HepG2 (cell line): Measurements from ENCODE around the gene ALX4. TPM values are rescaled to one million over a fixed set of nuclear protein-coding genes. Genes with fewer than 3 reads are reported as not detected.

Source experiments
- ATAC-seq: fragments of 200-7000 bp; cut with Tn5 transposase; 3 replicates; pipeline ENCODE4 v1.9.1; 2020; ENCODE audit warnings: mild to moderate bottlenecking, moderate library complexity
- BruUV-seq: library from RNA; stranded (reverse); fragments of 400-500 nt; replicated peaks from 2 replicates; lab custom pipeline; 2021; lab: Mats Ljungman, UMichigan
- CTCF ChIA-PET: fragments of 300-600 bp; formaldehyde crosslinking; extraction: SDS; loops from one replicate; lab custom pipeline; 2021; ENCODE audit warnings: low total read pairs, inconsistent platforms, low intra/inter-chr PET ratio; lab: Yijun Ruan, JAX
- POLR2A ChIA-PET: fragments of 350-600 bp; sonication (Branson Sonifier 250); formaldehyde crosslinking; loops from one replicate; lab custom pipeline; 2020; ENCODE audit warnings: antibody characterized with exemption, inconsistent platforms; lab: Yijun Ruan, JAX
- DNase-seq: peaks from one replicate; pipeline ENCODE4 v3.0.0-alpha.2; 2015; ENCODE audit warnings: low spot score
- FAIRE-seq: peaks from 3 replicates; lab custom pipeline; 2011; peaks lifted over from hg19 to GRCh38; lab: Jason Lieb, UNC
- H2AFZ ChIP-seq: one replicate; pipeline ENCODE4 v1.6.1; 2011; ENCODE audit warnings: low read length, inconsistent platforms
- H3K27ac ChIP-seq: fragments of 300-600 bp; 3 replicates; pipeline ENCODE4 v1.8.0; 2011; ENCODE audit warnings: mixed run types, mild to moderate bottlenecking, mixed read lengths, low read length, inconsistent platforms; ENCODE audit not compliant: insufficient read depth; ENCODE audit errors: extremely low read length
- H3K27me3 ChIP-seq, 2 experiments: fragments of 200-600 bp in 1 of 2; 2 replicates in 1 of 2; 3 replicates in 1 of 2; pipeline versions ENCODE4 v1.6.0 to v1.8.0; 2011; ENCODE audit warnings: low read length in 2 of 2, mild to moderate bottlenecking in 2 of 2, moderate library complexity in 2 of 2, inconsistent platforms in 1 of 2; ENCODE audit not compliant: insufficient read depth in 2 of 2, control insufficient read depth in 1 of 2
- H3K36me3 ChIP-seq, 2 experiments: fragments of 200-600 bp in 1 of 2; replicated peaks in 1 of 2; 2 replicates in 1 of 2; 3 replicates in 1 of 2; pipeline versions ENCODE4 v1.5.1 to v1.8.0; 2011; ENCODE audit warnings: low read length in 2 of 2, inconsistent platforms in 1 of 2; ENCODE audit not compliant: insufficient read depth in 2 of 2, control insufficient read depth in 1 of 2
- H3K4me1 ChIP-seq: 2 replicates; pipeline ENCODE4 v1.5.1; 2012; ENCODE audit warnings: low read length, inconsistent platforms; ENCODE audit not compliant: insufficient read depth
- H3K4me2 ChIP-seq: 2 replicates; pipeline ENCODE4 v1.6.0; 2011; ENCODE audit warnings: low read depth, low read length, inconsistent platforms
- H3K4me3 ChIP-seq, 3 experiments: fragments of 200-600 bp in 1 of 3; sonication (generic), shearing (Covaris generic) in 1 of 3; replicated peaks in 1 of 3; 2 replicates each; pipeline ENCODE4 v1.5.1; 2011 to 2016; ENCODE audit warnings: low read length in 3 of 3, inconsistent platforms in 2 of 3, low read depth in 2 of 3, mild to moderate bottlenecking in 2 of 3, control low read depth in 1 of 3, mixed read lengths in 1 of 3; ENCODE audit not compliant: insufficient read depth in 1 of 3
- H3K79me2 ChIP-seq: one replicate; pipeline ENCODE4 v1.6.1; 2011; ENCODE audit warnings: low read length, inconsistent platforms; ENCODE audit not compliant: insufficient read depth
- H3K9ac ChIP-seq: 2 replicates; pipeline ENCODE4 v1.6.0; 2011; ENCODE audit warnings: mild to moderate bottlenecking, low read depth, low read length, inconsistent platforms; ENCODE audit not compliant: insufficient read depth
- H3K9me3 ChIP-seq: 2 replicates; pipeline ENCODE4 v1.5.1; 2012; ENCODE audit warnings: mild to moderate bottlenecking, low read length
- H4K20me1 ChIP-seq: 2 replicates; pipeline ENCODE4 v1.6.0; 2011; ENCODE audit warnings: inconsistent platforms, mild to moderate bottlenecking, low read length, moderate library complexity; ENCODE audit not compliant: insufficient read depth
- HNF4A ChIP-seq: sonication (generic); formaldehyde crosslinking; IDR thresholded peaks from 2 replicates; pipeline ENCODE4 v1.4.0; 2020; ENCODE audit warnings: missing genetic modification reagents
- ZNF34 ChIP-seq: sonication (generic); formaldehyde crosslinking; IDR thresholded peaks from 2 replicates; pipeline ENCODE4 v1.4.0; 2020; ENCODE audit warnings: mild to moderate bottlenecking, missing genetic modification reagents, borderline replicate concordance
- WGBS: methylation state at CpG from one replicate; pipeline ENCODE4 v1.1.6; 2017; ENCODE audit warnings: low lambda C conversion rate; 5-methylcytosine and 5-hydroxymethylcytosine counted together
- in situ Hi-C: cut with HindIII; loops from 2 replicates; pipeline ENCODE4 v1.10.0; 2017; ENCODE audit warnings: low pct_unique_long_range_greater_than_20kb; ENCODE audit not compliant: extremely low pct_ligation_motif_present
- intact Hi-C: fragments of 100-400 bp; cut with micrococcal nuclease; formaldehyde crosslinking; loops from one replicate; pipeline ENCODE4 v1.10.0; 2022; ENCODE audit not compliant: unreplicated experiment
- polyA plus RNA-seq, 8 experiments: library from polyadenylated mRNA; depleted of rRNA in 3 of 8; stranded (reverse) in 7 of 8; unstranded in 1 of 8; fragments of >200 nt; fragmentation: Illumina TruSeq in 4 of 8; extraction: Trizol in 4 of 8; gene quantifications; 2 replicates each; pipeline versions ENCODE4 v1.2.1 to v1.2.3, GENCODE V29; 2011 to 2016; ENCODE audit warnings: low read depth in 4 of 8, missing spikeins in 1 of 8, mixed read lengths in 1 of 8; ENCODE audit not compliant: insufficient read depth in 1 of 8
- total RNA-seq, 5 experiments: library from RNA; depleted of rRNA; stranded (reverse); fragments of >200 nt; fragmentation: Illumina TruSeq; extraction: Trizol; gene quantifications; 2 replicates each; pipeline ENCODE4 v1.2.3, GENCODE V29; 2016; ENCODE audit warnings: low read depth in 1 of 5
- TF ChIP-seq, protein P1 (sequence below): sonication (generic); formaldehyde crosslinking; IDR thresholded peaks from 2 replicates; pipeline ENCODE4 v1.5.1; 2020; ENCODE audit warnings: mild to moderate bottlenecking, missing genetic modification reagents, moderate library complexity

ALX4 gene
- total and polyA plus RNA-seq, 2 of the 13 experiments (the other 11 are each of a cell fraction or from before 2014, with no cell fraction given) = not detected

DNA sequence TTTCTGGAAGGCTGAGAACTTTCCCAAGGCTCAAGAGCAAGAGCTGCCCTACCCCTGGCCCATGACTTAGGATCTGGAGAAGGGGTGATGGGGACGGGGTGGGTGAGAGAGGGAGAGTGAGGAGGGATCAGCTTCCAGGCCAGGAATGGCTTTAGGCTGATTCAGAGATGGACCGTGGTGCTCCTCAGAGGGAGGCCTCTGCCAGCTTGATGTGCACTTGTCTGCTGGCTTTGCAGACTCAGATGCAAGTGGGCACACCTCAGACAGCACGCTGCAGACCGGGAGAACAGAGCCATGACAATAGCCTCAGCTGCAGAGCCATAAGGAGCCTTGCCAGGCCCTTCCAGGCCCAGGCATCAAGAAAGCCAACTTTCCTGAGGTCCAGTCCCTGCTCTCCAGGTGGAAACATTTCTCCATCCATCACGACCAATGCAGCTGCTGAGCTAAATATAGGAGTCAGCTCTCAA, 41.3 kb downstream of the ALX4 start (continued):
- TF ChIP-seq, protein P1, sequence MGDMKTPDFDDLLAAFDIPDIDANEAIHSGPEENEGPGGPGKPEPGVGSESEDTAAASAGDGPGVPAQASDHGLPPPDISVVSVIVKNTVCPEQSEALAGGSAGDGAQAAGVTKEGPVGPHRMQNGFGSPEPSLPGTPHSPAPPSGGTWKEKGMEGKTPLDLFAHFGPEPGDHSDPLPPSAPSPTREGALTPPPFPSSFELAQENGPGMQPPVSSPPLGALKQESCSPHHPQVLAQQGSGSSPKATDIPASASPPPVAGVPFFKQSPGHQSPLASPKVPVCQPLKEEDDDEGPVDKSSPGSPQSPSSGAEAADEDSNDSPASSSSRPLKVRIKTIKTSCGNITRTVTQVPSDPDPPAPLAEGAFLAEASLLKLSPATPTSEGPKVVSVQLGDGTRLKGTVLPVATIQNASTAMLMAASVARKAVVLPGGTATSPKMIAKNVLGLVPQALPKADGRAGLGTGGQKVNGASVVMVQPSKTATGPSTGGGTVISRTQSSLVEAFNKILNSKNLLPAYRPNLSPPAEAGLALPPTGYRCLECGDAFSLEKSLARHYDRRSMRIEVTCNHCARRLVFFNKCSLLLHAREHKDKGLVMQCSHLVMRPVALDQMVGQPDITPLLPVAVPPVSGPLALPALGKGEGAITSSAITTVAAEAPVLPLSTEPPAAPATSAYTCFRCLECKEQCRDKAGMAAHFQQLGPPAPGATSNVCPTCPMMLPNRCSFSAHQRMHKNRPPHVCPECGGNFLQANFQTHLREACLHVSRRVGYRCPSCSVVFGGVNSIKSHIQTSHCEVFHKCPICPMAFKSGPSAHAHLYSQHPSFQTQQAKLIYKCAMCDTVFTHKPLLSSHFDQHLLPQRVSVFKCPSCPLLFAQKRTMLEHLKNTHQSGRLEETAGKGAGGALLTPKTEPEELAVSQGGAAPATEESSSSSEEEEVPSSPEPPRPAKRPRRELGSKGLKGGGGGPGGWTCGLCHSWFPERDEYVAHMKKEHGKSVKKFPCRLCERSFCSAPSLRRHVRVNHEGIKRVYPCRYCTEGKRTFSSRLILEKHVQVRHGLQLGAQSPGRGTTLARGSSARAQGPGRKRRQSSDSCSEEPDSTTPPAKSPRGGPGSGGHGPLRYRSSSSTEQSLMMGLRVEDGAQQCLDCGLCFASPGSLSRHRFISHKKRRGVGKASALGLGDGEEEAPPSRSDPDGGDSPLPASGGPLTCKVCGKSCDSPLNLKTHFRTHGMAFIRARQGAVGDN (CRISPR knock-in tag) = no peak

DNA sequence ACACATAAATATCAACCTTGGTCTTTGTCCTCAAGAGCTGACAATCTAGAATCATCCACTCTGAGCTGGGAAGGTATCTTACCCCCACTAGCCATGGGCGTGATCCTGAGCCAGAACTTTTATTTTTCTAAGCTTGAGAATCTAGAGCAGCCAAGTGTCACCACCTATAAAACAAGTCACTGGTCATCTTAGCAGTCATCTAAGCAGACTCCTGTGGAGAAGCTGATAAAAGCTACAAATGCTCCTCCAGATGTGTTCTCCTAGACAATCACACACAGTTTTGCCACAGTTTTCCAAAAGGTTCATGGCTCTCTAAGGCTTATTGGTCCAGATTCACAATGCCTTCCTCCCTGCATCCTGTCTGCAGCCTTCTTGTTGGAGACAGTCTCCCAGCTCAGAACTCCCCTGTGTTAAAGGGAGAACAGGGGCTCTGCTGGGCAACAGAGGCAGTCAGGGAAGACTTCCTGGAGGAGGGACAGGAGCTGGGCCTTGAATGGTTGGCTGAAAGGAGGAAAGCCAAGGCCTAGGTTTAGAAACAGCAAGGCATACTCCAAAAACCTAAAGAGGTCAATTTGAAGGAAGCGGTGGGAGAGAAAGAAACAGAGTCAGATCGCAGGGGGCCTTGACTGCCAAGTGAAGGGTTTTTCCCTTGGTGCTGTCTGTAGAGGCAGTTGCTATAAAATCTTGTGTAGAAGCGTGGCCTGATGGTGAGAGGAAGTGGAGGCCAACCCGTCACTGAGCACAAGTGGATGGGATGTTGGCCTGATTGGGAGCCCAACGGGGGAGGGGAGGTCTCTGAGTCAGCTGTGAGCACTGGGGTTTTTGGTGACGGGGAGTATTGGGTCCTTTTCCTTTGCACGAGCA, 42.0 kb downstream of the ALX4 start:
- Histone ChIP-seq H3K36me3 (no peaks in the 10 kb centered on the region), H3K9me3 (no peaks in the 10 kb centered on the region), H3K4me2 (0 out of 2 replicates have a peak overlapping the region, but pooled peaks have one; percentile 42), H3K79me2 (no peaks in the 10 kb centered on the region), H4K20me1 (no peaks in the 10 kb centered on the region), H2AFZ (no peak overlapping the region), H3K27ac (no peak overlapping the region), H3K9ac (no peak overlapping the region), H3K27me3 (peaks cover 1 to 4% of the 10 kb centered on the region in 2 experiments; a peak in 3 of 5 replicates), H3K4me3 (no peak overlapping the region), H3K4me1 (peaks cover 12% of the 10 kb centered on the region)
- intact Hi-C loops = no loop called here
- DNase-seq = no peak
- ChIA-PET CTCF (no interaction called here), POLR2A (no interaction called here)
- WGBS = 49% methylated on average over 7 of the region's 8 CpGs
- in situ Hi-C loops = no loop called here
- no TSS peak for BruUV-seq
- FAIRE-seq = no peak
- peak; percentile 35 for TF ChIP-seq HNF4A (CRISPR knock-in tag)
- no peak for TF ChIP-seq ZNF34 (CRISPR knock-in tag)
- peak; percentile 18; the same call in 1 of the 3 replicates for ATAC-seq
